ENCODE data around the gene PELI2.

Gene PELI2

DNA sequence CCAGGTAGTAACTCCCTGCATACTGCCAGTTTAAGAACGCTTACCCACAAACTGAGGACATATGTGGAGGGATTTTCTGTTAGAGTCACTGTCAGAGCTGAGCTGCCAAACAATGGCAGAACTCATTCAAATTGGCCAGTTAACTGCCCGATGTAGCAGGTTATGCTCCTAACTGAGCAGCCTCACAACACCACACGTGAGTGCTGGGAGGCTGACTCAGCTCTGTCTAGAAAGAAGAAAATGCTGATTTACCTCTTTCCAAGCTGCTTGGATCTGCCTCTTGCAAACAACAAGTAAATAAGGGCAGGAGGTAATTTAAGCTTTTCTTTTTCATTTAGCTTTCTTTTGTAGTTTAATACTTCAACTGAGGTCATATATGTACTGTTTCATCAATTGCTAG lies 195.6 kb downstream of the PELI2 start:
- no peak for DNase-seq

GRCh38 chr14:56318393-56319115 lies 200.3 kb downstream of the PELI2 start:
- no peak for DNase-seq

DNA sequence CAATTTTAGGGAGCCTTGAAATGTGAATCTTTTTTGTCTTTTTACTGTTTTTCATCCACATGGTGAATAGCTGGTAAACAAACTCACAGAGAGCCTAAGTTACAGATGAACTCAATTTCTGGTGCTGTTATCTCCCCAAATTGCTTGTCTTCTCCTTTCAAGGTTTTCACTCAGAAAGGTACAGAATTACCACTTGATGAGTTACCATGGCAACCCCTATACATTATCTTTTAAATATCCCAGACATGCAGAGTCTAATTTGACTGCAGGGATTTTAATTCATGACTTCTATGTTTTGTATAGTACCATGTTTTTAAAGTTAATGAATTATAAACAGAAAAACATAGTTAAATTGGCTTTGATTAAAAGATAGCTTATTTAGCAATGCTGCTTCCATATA lies 203.7 kb downstream of the PELI2 start:
- no peak for DNase-seq

GRCh38 chr14:56322531-56322930 lies 204.3 kb downstream of the PELI2 start:
- DNase-seq, result no peak

DNA sequence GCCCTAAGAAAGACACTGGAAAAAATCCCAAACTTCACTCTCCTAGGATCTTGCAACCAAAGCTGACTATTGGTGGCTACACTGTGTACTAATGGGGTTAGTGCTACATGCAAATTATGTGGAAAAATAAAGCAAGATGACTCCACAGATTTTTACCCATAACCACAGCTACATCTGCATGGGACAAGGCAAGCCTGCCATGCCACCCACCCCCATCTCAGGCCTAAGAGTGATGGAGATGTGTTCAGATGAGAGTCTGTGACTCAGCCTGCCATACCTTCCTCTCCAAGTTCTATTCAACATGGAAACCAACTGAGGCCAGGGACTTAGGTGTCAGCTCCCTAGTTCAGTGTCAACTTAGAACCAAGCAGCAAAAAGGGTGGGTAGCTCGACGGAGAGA lies 206.2 kb downstream of the PELI2 start:
- no peak for DNase-seq

DNA sequence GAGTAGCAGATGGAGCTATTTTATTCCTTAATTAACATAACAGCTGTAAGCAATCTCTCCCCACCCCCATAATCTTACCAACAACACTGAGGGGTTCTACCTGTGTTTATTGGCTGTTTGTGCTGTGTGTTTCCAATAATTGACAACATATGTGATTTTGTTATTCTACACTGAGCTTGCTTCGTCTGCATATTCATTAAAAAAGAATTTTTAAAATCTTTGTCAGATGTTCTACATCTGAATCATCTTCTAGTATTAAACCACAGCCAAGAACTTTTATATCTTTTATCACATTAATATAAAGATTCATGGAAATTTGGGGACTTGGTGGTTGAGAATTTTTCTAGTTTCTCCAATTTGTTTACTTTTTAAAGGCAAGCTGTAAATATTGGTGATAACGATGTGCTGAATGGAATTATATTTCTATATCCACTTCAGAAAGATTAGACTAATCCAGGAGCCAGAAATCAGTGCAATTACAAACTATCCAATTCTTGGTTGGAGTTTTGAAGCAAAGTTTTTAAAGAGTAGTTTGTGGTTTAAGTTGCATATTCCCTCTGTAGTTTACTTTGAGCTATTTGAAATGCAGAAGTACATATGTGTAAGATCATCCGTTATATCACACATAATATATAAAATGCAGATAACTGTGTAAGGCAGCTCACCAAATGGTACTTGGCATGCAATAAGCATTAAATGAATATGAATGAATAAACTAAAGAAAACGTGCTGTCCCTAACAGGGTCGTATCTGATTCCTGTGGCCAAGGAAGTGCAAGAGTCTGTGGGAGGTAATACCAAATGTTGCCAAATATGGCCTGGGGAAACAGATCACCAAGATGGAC lies 206.9 kb downstream of the PELI2 start:
- no peak for DNase-seq

- no peak for DNase-seq
Observed at GRCh38 chr14:56328021-56328420, 209.8 kb downstream of the PELI2 start.

DNA sequence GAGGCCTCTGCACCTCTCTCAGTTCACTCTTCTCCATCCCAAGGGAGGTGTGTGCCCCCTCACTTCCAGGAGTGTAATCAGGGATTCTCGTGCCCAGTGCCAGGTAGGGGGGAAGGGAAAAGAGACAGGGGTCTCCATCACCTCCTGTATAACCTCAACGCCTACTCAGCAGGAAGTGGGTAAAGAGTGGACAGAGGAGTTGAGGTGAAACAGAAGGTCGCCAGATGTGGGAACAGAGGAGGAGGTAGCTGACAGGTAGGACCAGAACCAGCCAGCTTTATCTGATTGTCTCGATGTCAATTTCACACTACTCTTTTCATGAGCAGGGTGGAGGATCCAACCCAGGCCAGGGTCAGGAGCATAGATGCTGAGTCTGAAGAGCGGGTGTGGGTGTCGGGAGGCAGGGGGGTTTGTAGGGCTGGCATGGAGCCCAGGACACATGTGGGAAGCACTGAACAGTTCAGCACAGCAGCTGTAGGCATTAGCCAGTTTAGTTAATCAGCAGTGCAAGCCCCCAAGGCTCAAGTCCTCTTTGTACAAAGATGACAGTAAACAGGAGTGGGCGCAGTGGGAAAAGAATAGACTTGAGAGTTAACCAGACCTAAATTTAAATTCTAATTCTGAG lies 213.5 kb downstream of the PELI2 start:
- no peak for DNase-seq

GRCh38 chr14:56333359-56334292 lies 215.4 kb downstream of the PELI2 start:
- peak; percentile 31 for DNase-seq

DNA sequence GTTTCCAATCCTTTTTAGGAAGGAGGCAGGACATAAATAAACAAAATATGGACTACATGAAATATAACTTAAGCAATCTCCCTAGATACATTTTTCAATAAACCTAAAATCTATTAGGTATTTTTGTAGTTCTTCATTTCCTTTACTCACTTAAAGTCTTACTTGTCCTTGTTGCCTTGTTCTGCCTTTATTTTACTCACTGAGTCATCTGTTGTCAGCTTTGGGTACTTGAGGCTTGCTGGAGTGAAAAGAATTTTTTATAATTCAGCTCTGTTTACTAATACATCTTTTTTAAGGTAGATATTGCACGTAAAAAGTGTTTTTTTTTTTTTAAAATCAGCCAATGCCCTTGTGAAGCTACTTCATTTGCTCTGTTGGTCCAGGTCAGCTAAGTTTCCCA lies 216.2 kb downstream of the PELI2 start:
- DNase-seq, result no peak

DNA sequence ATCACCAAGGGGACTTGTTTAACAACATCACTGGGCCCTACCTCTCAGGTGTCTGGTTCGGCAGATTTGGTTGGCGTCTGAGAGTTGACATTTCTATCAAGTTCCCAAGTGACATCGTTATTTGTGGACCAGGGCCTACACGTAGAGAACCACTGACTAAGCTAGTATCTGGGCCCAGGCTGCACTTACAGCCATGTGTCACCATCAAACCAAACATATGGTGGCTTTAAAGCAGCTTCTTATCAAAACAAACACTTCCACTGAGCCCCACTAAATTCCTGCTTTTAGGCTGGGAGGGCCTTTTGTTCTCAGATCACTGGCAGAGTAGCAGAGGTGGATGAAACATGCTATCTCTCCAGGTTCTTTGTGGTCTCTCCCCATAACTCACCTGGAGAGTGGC lies 220.5 kb downstream of the PELI2 start:
- no peak for DNase-seq

DNA sequence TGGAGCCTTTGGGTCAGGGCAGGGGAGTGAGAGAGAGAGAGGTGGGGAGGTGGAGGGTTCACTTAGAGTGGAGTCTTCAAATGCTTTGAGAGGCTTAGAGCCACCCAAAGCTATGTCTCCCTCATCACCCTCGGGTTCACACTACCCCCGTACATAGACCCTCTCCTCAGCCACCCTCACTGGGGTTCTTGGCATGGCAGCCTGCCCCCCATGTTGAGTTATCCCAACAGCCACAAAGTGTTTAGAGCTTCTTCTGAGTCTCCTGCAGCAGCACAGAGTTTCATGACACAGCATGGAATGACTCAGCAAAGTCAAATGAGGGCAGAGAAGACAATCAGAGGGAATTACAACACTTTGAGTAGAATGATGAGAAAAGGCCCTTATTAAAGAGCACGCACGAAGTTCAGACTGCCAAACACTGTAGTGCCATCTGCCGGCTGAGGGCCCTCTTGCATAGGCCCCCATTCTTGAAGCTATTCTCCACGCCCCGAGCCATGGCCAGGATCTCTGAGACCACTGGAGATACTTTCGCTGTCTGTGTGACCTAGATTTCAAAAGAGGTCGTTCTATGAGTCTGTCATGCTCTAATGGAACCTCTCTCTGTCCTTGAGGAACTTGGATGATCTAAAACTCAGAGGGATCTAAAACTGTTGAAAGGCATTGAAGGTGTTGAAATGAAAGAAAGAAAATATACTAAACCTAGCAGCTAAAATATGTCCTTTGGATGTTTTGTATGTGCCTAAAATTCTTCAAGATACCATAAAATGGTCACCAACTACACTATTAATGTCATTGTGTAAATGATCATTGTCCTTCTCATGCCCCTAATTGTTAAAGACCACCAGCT lies 221.9 kb downstream of the PELI2 start:
- DNase-seq, result peak; percentile 56

- no peak for DNase-seq
Observed at GRCh38 chr14:56340932-56341331, 222.7 kb downstream of the PELI2 start.

- DNase-seq, result no peak
Observed at GRCh38 chr14:56341766-56342493, 223.7 kb downstream of the PELI2 start.

- DNase-seq, result no peak
Observed at GRCh38 chr14:56342494-56342942, 224.3 kb downstream of the PELI2 start.

GRCh38 chr14:56349960-56350359 lies 231.7 kb downstream of the PELI2 start:
- DNase-seq, result no peak
